ENCODE results near the gene SYNDIG1. TPM values are rescaled to one million over a fixed set of nuclear protein-coding genes. Genes with fewer than 3 reads are reported as not detected.

The SYNDIG1 gene
- polyA plus RNA-seq, 2 of the 4 experiments (the other 2 are of a cell fraction), result 0.96 to 2.6 TPM

GRCh38 chr20:24544371-24544770, 74.9 kb downstream of the SYNDIG1 start:
- no peak for TF ChIP-seq SMC3 (IDR thresholded peaks at IDR 0.05)
- TF ChIP-seq RFX5 (IDR thresholded peaks at IDR 0.05), result no peak
- Histone ChIP-seq H3K27ac (no peak overlapping the region), H3K4me3 (no peak overlapping the region), H3K4me1 (no peaks in the 10 kb centered on the region), H3K9me3 (no peaks in the 10 kb centered on the region), H3K4me2 (no peak overlapping the region)
- no peak for DNase-seq (ENCODE audit: low read depth in 1 of 2, low spot score in 1 of 2)
- ChIA-PET CTCF (interaction anchor here (0.6 to 2.0 kb wide), 2 partner anchors 9 to 237 kb away, joined by 3 to 4 read pairs; no protein-coding TSS in a partner anchor), POLR2A (no interaction called here)
- no peak for FAIRE-seq
- WGBS (ENCODE audit: missing lambda C conversion rate), result 48% methylated on average over 7 of the region's 7 CpGs
- ATAC-seq, result no peak

GRCh38 chr20:24545168-24545567, 75.7 kb downstream of the SYNDIG1 start:
- DNase-seq (ENCODE audit: low read depth in 1 of 2, low spot score in 1 of 2), result no peak
- WGBS (ENCODE audit: missing lambda C conversion rate), result 53% methylated on average over 11 of the region's 11 CpGs
- no peak for FAIRE-seq
- H3K9me3 ChIP-seq, result no peaks in the 10 kb centered on the region; the same call in 2 of the 3 replicates
- no peak overlapping the region for H3K27ac ChIP-seq
- ATAC-seq, result no peak
- no peak overlapping the region for H3K4me2 ChIP-seq
- H3K4me3 ChIP-seq, result no peak overlapping the region
- H3K4me1 ChIP-seq, result no peaks in the 10 kb centered on the region
- POLR2A ChIA-PET, result no interaction called here
- CTCF ChIA-PET, result interaction anchor here (1.1 to 2.0 kb wide), 4 partner anchors 10 to 236 kb away, joined by 3 to 6 read pairs (median 4); no protein-coding TSS in a partner anchor
- TF ChIP-seq CHD2 (IDR thresholded peaks at IDR 0.05; ENCODE audit: low read length, partially characterized antibody), result no peak
- no peak for TF ChIP-seq JUN (IDR thresholded peaks at IDR 0.05)
- TF ChIP-seq BHLHE40 (IDR thresholded peaks at IDR 0.05; ENCODE audit: low read depth, low read length), result no peak
- no peak for TF ChIP-seq BCL3 (IDR thresholded peaks at IDR 0.05)
- no peak for TF ChIP-seq FOXS1 (CRISPR knock-in tag; IDR thresholded peaks at IDR 0.05)
- no peak for TF ChIP-seq HEYL (CRISPR knock-in tag; IDR thresholded peaks at IDR 0.05)
- no peak for TF ChIP-seq RFX5 (IDR thresholded peaks at IDR 0.05)
- TF ChIP-seq HOXB5 (CRISPR knock-in tag; IDR thresholded peaks at IDR 0.05), result no peak
- no peak for TF ChIP-seq NFE2L2 (conservative IDR thresholded peaks at IDR 0.05; ENCODE audit: low read length)
- no peak for TF ChIP-seq CEBPB (IDR thresholded peaks at IDR 0.05)
- no peak for TF ChIP-seq RAD21 (conservative IDR thresholded peaks at IDR 0.05 in 1 of 2, IDR thresholded peaks at IDR 0.05 in 1 of 2)
- TF ChIP-seq FOSL2 (IDR thresholded peaks at IDR 0.05), result no peak
- TF ChIP-seq FOSL2 (CRISPR knock-in tag; IDR thresholded peaks at IDR 0.05), result no peak
- no peak for TF ChIP-seq REST (IDR thresholded peaks at IDR 0.05)
- no peak for TF ChIP-seq TP53 (CRISPR knock-in tag; IDR thresholded peaks at IDR 0.05)
- no peak for TF ChIP-seq CHD4 (IDR thresholded peaks at IDR 0.05; ENCODE audit: borderline replicate concordance)
- no peak for TF ChIP-seq HOXB13 (CRISPR knock-in tag; IDR thresholded peaks at IDR 0.05; ENCODE audit: low read depth)
- no peak for TF ChIP-seq TFCP2L1 (CRISPR knock-in tag; IDR thresholded peaks at IDR 0.05)
- no peak for TF ChIP-seq MAX (IDR thresholded peaks at IDR 0.05)
- TF ChIP-seq PHF8 (IDR thresholded peaks at IDR 0.05; ENCODE audit: borderline replicate concordance, low read depth), result no peak
